Rectal smooth muscle tissue (tissue), 1 donor: ENCODE measurements around the gene SLC15A4.

ENCODE experiments used
- H3K27ac ChIP-seq: one replicate; pipeline ENCODE4 v1.7.0; 2013; ENCODE audit warnings: low read depth, low read length, inconsistent platforms
- H3K27me3 ChIP-seq: one replicate; pipeline ENCODE4 v1.7.0; 2013; ENCODE audit warnings: low read length; ENCODE audit not compliant: control insufficient read depth, insufficient read depth
- H3K36me3 ChIP-seq: one replicate; pipeline ENCODE4 v1.7.0; 2013; ENCODE audit warnings: low read length; ENCODE audit not compliant: control insufficient read depth, insufficient read depth
- H3K4me1 ChIP-seq: one replicate; pipeline ENCODE4 v1.7.0; 2013; ENCODE audit warnings: low read length; ENCODE audit not compliant: control insufficient read depth, insufficient read depth
- H3K4me3 ChIP-seq: one replicate; pipeline ENCODE4 v1.7.0; 2013; ENCODE audit warnings: low read length
- H3K9ac ChIP-seq: one replicate; pipeline ENCODE4 v1.7.0; 2013; ENCODE audit warnings: low read length

The SLC15A4 gene

GRCh38 chr12:128823916-128824839, at the start of gene SLC15A4:
TSS of gene SLC15A4 (minus strand) at chr12:128823958. CDS start at chr12:128823943, 15 bp downstream.
- peak within 1 kb of the TSS; percentile 74 for H3K27ac ChIP-seq
- H3K27me3 ChIP-seq = no peaks in the 10 kb centered on the region
- no peaks in the 10 kb centered on the region for H3K36me3 ChIP-seq
- peak within 1 kb of the TSS; percentile 90 for H3K4me3 ChIP-seq
- peak within 1 kb of the TSS; percentile 83 for H3K9ac ChIP-seq
- H3K4me1 ChIP-seq = peaks cover 3% of the 10 kb centered on the region

GRCh38 chr12:128872303-128872702, 48.5 kb upstream of the SLC15A4 start:
- Histone ChIP-seq H3K4me3 (no peak overlapping the region), H3K36me3 (no peaks in the 10 kb centered on the region)

GRCh38 chr12:128871516-128871892, 47.7 kb upstream of the SLC15A4 start:
- Histone ChIP-seq H3K27me3 (no peaks in the 10 kb centered on the region), H3K4me1 (no peaks in the 10 kb centered on the region), H3K9ac (no peak overlapping the region), H3K27ac (no peak overlapping the region), H3K4me3 (no peak overlapping the region), H3K36me3 (no peaks in the 10 kb centered on the region)

More at GRCh38 chr12:128872303-128872702, 48.5 kb upstream of the SLC15A4 start:
- Histone ChIP-seq H3K27ac (no peak overlapping the region), H3K27me3 (no peaks in the 10 kb centered on the region), H3K9ac (no peak overlapping the region), H3K4me1 (no peaks in the 10 kb centered on the region)

GRCh38 chr12:128867466-128867865, 43.7 kb upstream of the SLC15A4 start:
- Histone ChIP-seq H3K4me1 (no peaks in the 10 kb centered on the region), H3K9ac (no peak overlapping the region), H3K27ac (no peak overlapping the region), H3K36me3 (no peaks in the 10 kb centered on the region), H3K27me3 (no peaks in the 10 kb centered on the region), H3K4me3 (no peak overlapping the region)

GRCh38 chr12:128864516-128865186, 40.9 kb upstream of the SLC15A4 start:
- Histone ChIP-seq H3K4me3 (no peak overlapping the region), H3K27ac (no peak overlapping the region), H3K36me3 (no peaks in the 10 kb centered on the region), H3K27me3 (no peaks in the 10 kb centered on the region), H3K9ac (no peak overlapping the region), H3K4me1 (no peaks in the 10 kb centered on the region)

GRCh38 chr12:128863957-128864356, 40.2 kb upstream of the SLC15A4 start:
- Histone ChIP-seq H3K4me1 (no peaks in the 10 kb centered on the region), H3K4me3 (no peak overlapping the region), H3K9ac (no peak overlapping the region), H3K27me3 (no peaks in the 10 kb centered on the region), H3K27ac (no peak overlapping the region), H3K36me3 (no peaks in the 10 kb centered on the region)

GRCh38 chr12:128861226-128862016, 37.7 kb upstream of the SLC15A4 start:
- no peaks in the 10 kb centered on the region for H3K27me3 ChIP-seq
- H3K36me3 ChIP-seq = no peaks in the 10 kb centered on the region
- H3K9ac ChIP-seq = no peak overlapping the region
- no peak overlapping the region for H3K4me3 ChIP-seq
- no peak overlapping the region for H3K27ac ChIP-seq
- H3K4me1 ChIP-seq = no peaks in the 10 kb centered on the region

- Histone ChIP-seq H3K9ac (no peak overlapping the region), H3K4me3 (no peak overlapping the region), H3K36me3 (no peaks in the 10 kb centered on the region), H3K27me3 (no peaks in the 10 kb centered on the region), H3K4me1 (no peaks in the 10 kb centered on the region), H3K27ac (no peak overlapping the region)
Measured at GRCh38 chr12:128859311-128859710, 35.6 kb upstream of the SLC15A4 start.

GRCh38 chr12:128857133-128857763, 33.5 kb upstream of the SLC15A4 start:
- Histone ChIP-seq H3K36me3 (no peaks in the 10 kb centered on the region), H3K9ac (no peak overlapping the region), H3K4me1 (no peaks in the 10 kb centered on the region), H3K27me3 (peaks cover 3% of the 10 kb centered on the region), H3K4me3 (no peak overlapping the region), H3K27ac (no peak overlapping the region)

- no peaks in the 10 kb centered on the region for H3K4me1 ChIP-seq
- peaks cover 3% of the 10 kb centered on the region for H3K27me3 ChIP-seq
- H3K4me3 ChIP-seq = no peak overlapping the region
- no peak overlapping the region for H3K27ac ChIP-seq
- H3K9ac ChIP-seq = no peak overlapping the region
- H3K36me3 ChIP-seq = no peaks in the 10 kb centered on the region
Measured at GRCh38 chr12:128856791-128857078, 33.0 kb upstream of the SLC15A4 start.

- Histone ChIP-seq H3K27me3 (peaks cover 3% of the 10 kb centered on the region), H3K9ac (no peak overlapping the region), H3K4me1 (no peaks in the 10 kb centered on the region), H3K4me3 (no peak overlapping the region), H3K27ac (no peak overlapping the region), H3K36me3 (no peaks in the 10 kb centered on the region)
Measured at GRCh38 chr12:128856035-128856790, 32.5 kb upstream of the SLC15A4 start.
